NB4 (cell line): ENCODE data around the gene EIF4G3.

Source experiments
- POLR2A ChIP-seq: IDR thresholded peaks from 2 replicates; pipeline ENCODE4 v1.6.1; 2011; ENCODE audit warnings: mild to moderate bottlenecking; ENCODE audit not compliant: insufficient read length; ENCODE audit errors: extremely low read depth
- TF ChIP-seq, protein P1 (sequence below): IDR thresholded peaks from one replicate; pipeline ENCODE4 v1.5.1; 2012; ENCODE audit warnings: low read depth, low read length
- TF ChIP-seq, protein P2 (sequence below): IDR thresholded peaks from 2 replicates; pipeline ENCODE4 v1.6.1; 2011; ENCODE audit warnings: low read depth, low read length

DNA sequence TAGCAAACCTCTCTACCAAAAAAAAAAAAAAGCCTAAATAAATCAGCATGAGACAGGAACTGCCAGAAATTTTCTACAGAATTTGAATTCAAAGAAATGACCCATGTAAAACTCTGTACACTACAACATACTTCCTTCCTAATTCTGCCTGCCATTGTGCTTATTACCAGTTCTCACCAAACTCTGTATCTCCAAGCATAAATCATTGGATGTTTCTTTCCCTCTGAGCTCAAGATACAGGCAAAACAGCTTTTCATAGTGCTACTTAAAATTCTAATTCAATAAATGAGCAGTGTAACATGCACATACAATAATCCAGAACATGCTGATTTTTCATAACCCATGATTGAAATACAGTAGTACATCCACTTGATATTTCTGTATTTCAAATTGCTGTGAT, 87.0 kb downstream of the EIF4G3 start:
- TF ChIP-seq, protein P1, sequence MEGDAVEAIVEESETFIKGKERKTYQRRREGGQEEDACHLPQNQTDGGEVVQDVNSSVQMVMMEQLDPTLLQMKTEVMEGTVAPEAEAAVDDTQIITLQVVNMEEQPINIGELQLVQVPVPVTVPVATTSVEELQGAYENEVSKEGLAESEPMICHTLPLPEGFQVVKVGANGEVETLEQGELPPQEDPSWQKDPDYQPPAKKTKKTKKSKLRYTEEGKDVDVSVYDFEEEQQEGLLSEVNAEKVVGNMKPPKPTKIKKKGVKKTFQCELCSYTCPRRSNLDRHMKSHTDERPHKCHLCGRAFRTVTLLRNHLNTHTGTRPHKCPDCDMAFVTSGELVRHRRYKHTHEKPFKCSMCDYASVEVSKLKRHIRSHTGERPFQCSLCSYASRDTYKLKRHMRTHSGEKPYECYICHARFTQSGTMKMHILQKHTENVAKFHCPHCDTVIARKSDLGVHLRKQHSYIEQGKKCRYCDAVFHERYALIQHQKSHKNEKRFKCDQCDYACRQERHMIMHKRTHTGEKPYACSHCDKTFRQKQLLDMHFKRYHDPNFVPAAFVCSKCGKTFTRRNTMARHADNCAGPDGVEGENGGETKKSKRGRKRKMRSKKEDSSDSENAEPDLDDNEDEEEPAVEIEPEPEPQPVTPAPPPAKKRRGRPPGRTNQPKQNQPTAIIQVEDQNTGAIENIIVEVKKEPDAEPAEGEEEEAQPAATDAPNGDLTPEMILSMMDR, result no peak
- TF ChIP-seq, protein P2, sequence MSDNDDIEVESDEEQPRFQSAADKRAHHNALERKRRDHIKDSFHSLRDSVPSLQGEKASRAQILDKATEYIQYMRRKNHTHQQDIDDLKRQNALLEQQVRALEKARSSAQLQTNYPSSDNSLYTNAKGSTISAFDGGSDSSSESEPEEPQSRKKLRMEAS, result no peak
- TF ChIP-seq POLR2A, result no peak
